ENCODE results near the gene RASSF9. TPM values are rescaled to one million over a fixed set of nuclear protein-coding genes. Genes with fewer than 3 reads are reported as not detected.

Gene RASSF9
- total RNA-seq (2014; rRNA removed) (0.17 TPM in 1 of 2 replicates, not detected in the other), Bru-seq, nascent RNA (percentile 35 among the genes with signal in this experiment), BruChase-seq, experiment 1, labeled RNA remaining after a 6-hour chase (percentile 22 among the genes with signal in this experiment), BruChase-seq, experiment 2, labeled RNA remaining after a 2-hour chase (percentile 36 among the genes with signal in this experiment)
- long read RNA-seq, partial matches to known transcripts: 0 of 1 reads
- long read RNA-seq, other reads (novel, unspliced or antisense): 1 of 1 reads

- no peaks in the 10 kb centered on the region for H3F3A ChIP-seq (ENCODE audit: low read length, unreplicated experiment)
- peak within 1 kb of the TSS; percentile 91 for H3K4me2 ChIP-seq (ENCODE audit: low read length)
- peak within 1 kb of the TSS; percentile 90 for H2AFZ ChIP-seq (ENCODE audit: low read length)
- intact Hi-C loops (cut with micrococcal nuclease): no loop called here
- CTCF ChIA-PET: interaction anchor here (0.7 kb wide), 2 partner anchors 13 to 31 kb away, joined by 3 to 10 read pairs; no protein-coding TSS in a partner anchor
- no peaks in the 10 kb centered on the region for H4K20me1 ChIP-seq (ENCODE audit: low read length)
- BruUV-seq (replicated peaks): no TSS peak
- no peaks in the 10 kb centered on the region for H3K79me2 ChIP-seq (ENCODE audit: low read length)
- H3K27me3 ChIP-seq (ENCODE audit: low read length): no peaks in the 10 kb centered on the region
- peak; percentile 53 for DNase-seq
- H3K9ac ChIP-seq (ENCODE audit: low read length): 0 out of 2 replicates have a peak within 1 kb of the TSS, but pooled peaks have one; percentile 7
- POLR2A ChIA-PET (ENCODE audit: unreplicated experiment): interaction anchor here (0.6 to 0.7 kb wide), 3 partner anchors 30 to 185 kb away, joined by 3 to 10 read pairs (median 8); no protein-coding TSS in a partner anchor
- H3K4me3 ChIP-seq (ENCODE audit: low read length): peak within 1 kb of the TSS; percentile 70
- no peaks in the 10 kb centered on the region for H3K36me3 ChIP-seq (ENCODE audit: low read depth, low read length)
- ATAC-seq: peak; percentile 70
- H3K4me1 ChIP-seq (ENCODE audit: insufficient read depth, low read length): peaks cover 30% of the 10 kb centered on the region
- peak within 1 kb of the TSS; percentile 26 for H3K27ac ChIP-seq (ENCODE audit: low read length)
- TF ChIP-seq CTCF (conservative IDR thresholded peaks at IDR 0.05; ENCODE audit: low read depth, low read length) (no peak), EZH2phosphoT487 (IDR thresholded peaks at IDR 0.05; ENCODE audit: borderline replicate concordance, low read length) (no peak), EZH2 (IDR thresholded peaks at IDR 0.05; ENCODE audit: low read length, unreplicated experiment) (no peak)
- no peaks in the 10 kb centered on the region for H3K9me2 ChIP-seq (replicated peaks; ENCODE audit: low read length)
- no peaks in the 10 kb centered on the region for H3K9me3 ChIP-seq (ENCODE audit: low read length)
Observed at GRCh38 chr12:85836197-85837090, at the start of gene RASSF9. Gene RASSF9, minus strand, starts transcription at chr12:85836409. Its CDS starts 208 bp downstream, at chr12:85836201.

GRCh38 chr12:85883763-85884162 lies 47.6 kb upstream of the RASSF9 start:
- ATAC-seq (peak; percentile 42), DNase-seq (no peak)
- TF ChIP-seq CTCF (conservative IDR thresholded peaks at IDR 0.05; ENCODE audit: low read depth, low read length) (no peak), EZH2 (IDR thresholded peaks at IDR 0.05; ENCODE audit: low read length, unreplicated experiment) (no peak), EZH2phosphoT487 (IDR thresholded peaks at IDR 0.05; ENCODE audit: borderline replicate concordance, low read length) (no peak)
- Histone ChIP-seq H3K27ac (ENCODE audit: low read length) (no peak overlapping the region), H3K4me3 (ENCODE audit: low read length) (no peak overlapping the region), H3K4me2 (ENCODE audit: low read length) (no peak overlapping the region), H3K27me3 (ENCODE audit: low read length) (peaks cover 17% of the 10 kb centered on the region; the same call in 1 of the 2 replicates), H3F3A (ENCODE audit: low read length, unreplicated experiment) (no peaks in the 10 kb centered on the region), H3K9ac (ENCODE audit: low read length) (no peak overlapping the region), H3K9me3 (ENCODE audit: low read length) (no peaks in the 10 kb centered on the region), H3K36me3 (ENCODE audit: low read depth, low read length) (no peaks in the 10 kb centered on the region), H3K9me2 (replicated peaks; ENCODE audit: low read length) (no peaks in the 10 kb centered on the region), H3K4me1 (ENCODE audit: insufficient read depth, low read length) (no peaks in the 10 kb centered on the region), H3K79me2 (ENCODE audit: low read length) (no peaks in the 10 kb centered on the region), H4K20me1 (ENCODE audit: low read length) (no peaks in the 10 kb centered on the region), H2AFZ (ENCODE audit: low read length) (no peak overlapping the region)
- ChIA-PET CTCF (no interaction called here), POLR2A (ENCODE audit: unreplicated experiment) (no interaction called here)
- no TSS peak for BruUV-seq (replicated peaks)
- intact Hi-C loops (cut with micrococcal nuclease): no loop called here
